Breast epithelium (tissue), 4 donors: ENCODE measurements around the gene ABCC1. TPM values are rescaled to one million over a fixed set of nuclear protein-coding genes. Genes with fewer than 3 reads are reported as not detected.

Experiments used
- DNase-seq, 2 donors: peaks; one replicate each; pipeline ENCODE4 v3.0.0-alpha.2; 2019; ENCODE audit warnings: low spot score in 2 of 2
- H3K27ac ChIP-seq, 2 donors: fragments of 200-600 bp; sonication (generic) in 1 of 2; one replicate each; pipeline ENCODE4 v1.5.1; 2016 to 2019; ENCODE audit warnings: mild to moderate bottlenecking in 1 of 2
- H3K27me3 ChIP-seq, 2 donors: fragments of 200-600 bp; sonication (generic) in 1 of 2; one replicate each; pipeline versions ENCODE4 v1.5.1 to v1.6.0; 2017 to 2019; ENCODE audit warnings: control low read depth in 1 of 2, mild to moderate bottlenecking in 1 of 2
- H3K36me3 ChIP-seq: fragments of 200-600 bp; one replicate; pipeline ENCODE4 v1.5.1; 2019
- H3K4me1 ChIP-seq, 2 donors: fragments of 200-600 bp; sonication (generic); one replicate each; pipeline ENCODE4 v1.5.1; 2016 to 2019; ENCODE audit warnings: control low read depth in 1 of 2
- H3K4me3 ChIP-seq, 3 donors: fragments of 200-600 bp; sonication (generic); 1 replicate in 2 of 3; 2 replicates in 1 of 3; pipeline ENCODE4 v1.5.1; 2016 to 2019; ENCODE audit warnings: mild to moderate bottlenecking in 3 of 3, moderate library complexity in 2 of 3
- H3K9me3 ChIP-seq, 2 donors: fragments of 200-600 bp; sonication (generic) in 1 of 2; one replicate each; pipeline ENCODE4 v1.5.1; 2016 to 2019; ENCODE audit warnings: control low read depth in 1 of 2
- POLR2A ChIP-seq: fragments of 450-650 bp; IDR thresholded peaks from one replicate; pipeline ENCODE4 v1.6.1; 2016; ENCODE audit warnings: antibody characterized with exemption, mild to moderate bottlenecking, moderate library complexity
- POLR2AphosphoS5 ChIP-seq, 3 donors: sonication (generic); formaldehyde crosslinking; IDR thresholded peaks; one replicate each; pipeline ENCODE4 v1.6.1; 2017; ENCODE audit warnings: antibody characterized with exemption in 3 of 3
- intact Hi-C: fragments of 100-400 bp; cut with DNase I; formaldehyde crosslinking; loops from one replicate; pipeline ENCODE4 v1.15.1; 2023; ENCODE audit warnings: low total_unique reads
- total RNA-seq, 3 donors: library from RNA; depleted of rRNA; stranded (reverse); fragments of >200 nt; gene quantifications; one replicate each; pipeline ENCODE4 v1.1.0, GENCODE V29; 2016
- TF ChIP-seq, protein P1 (sequence below), 3 donors: fragments of 450-650 bp; IDR thresholded peaks; one replicate each; pipeline ENCODE4 v1.5.1; 2016 to 2017; ENCODE audit warnings: antibody characterized with exemption in 3 of 3, mild to moderate bottlenecking in 3 of 3, moderate library complexity in 3 of 3

The ABCC1 gene
- total RNA-seq, 3 donors from 2014 or later, result 14.6 to 26.9 (median 21.3) TPM

DNA sequence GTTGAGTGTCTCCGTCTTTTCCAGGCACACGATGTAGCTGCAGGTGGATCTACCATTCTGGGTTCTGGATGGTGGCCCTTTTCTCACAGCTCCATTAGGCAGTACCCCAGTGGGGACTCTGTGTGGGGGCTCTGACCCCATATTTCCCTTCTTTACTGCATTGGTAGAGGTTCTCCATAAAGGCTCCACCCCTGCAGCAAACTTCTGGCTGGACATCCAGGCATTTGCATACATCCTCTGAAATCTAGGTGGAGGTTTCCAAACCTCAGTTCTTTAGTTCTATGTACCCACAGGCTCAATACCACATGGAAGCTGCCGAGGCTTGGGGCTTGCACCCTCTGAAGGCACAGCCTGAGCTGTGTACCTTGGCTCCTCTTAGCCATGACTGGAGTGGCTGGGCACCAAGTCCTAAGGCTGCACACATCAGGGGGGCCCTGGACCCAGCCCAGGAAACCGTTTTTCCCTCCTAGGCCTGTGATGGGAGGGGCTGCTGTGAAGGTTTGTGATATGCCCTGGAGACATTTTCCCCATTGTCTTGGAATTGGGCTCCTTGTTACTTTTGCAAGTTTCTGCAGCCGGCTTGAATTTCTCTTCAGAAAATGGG lies 14.0 kb downstream of the ABCC1 start:
- TF ChIP-seq POLR2A (no peak), POLR2AphosphoS5 (IDR thresholded peaks at IDR 0.05) (no peak)
- TF ChIP-seq, protein P1, sequence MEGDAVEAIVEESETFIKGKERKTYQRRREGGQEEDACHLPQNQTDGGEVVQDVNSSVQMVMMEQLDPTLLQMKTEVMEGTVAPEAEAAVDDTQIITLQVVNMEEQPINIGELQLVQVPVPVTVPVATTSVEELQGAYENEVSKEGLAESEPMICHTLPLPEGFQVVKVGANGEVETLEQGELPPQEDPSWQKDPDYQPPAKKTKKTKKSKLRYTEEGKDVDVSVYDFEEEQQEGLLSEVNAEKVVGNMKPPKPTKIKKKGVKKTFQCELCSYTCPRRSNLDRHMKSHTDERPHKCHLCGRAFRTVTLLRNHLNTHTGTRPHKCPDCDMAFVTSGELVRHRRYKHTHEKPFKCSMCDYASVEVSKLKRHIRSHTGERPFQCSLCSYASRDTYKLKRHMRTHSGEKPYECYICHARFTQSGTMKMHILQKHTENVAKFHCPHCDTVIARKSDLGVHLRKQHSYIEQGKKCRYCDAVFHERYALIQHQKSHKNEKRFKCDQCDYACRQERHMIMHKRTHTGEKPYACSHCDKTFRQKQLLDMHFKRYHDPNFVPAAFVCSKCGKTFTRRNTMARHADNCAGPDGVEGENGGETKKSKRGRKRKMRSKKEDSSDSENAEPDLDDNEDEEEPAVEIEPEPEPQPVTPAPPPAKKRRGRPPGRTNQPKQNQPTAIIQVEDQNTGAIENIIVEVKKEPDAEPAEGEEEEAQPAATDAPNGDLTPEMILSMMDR (IDR thresholded peaks at IDR 0.05), result no peak
- Histone ChIP-seq H3K4me3 (no peak overlapping the region), H3K27me3 (no peaks in the 10 kb centered on the region), H3K9me3 (no peaks in the 10 kb centered on the region), H3K4me1 (no peaks in the 10 kb centered on the region), H3K36me3 (no peaks in the 10 kb centered on the region), H3K27ac (no peak overlapping the region)
- DNase-seq, result no peak
- intact Hi-C loops, result no loop called here

DNA sequence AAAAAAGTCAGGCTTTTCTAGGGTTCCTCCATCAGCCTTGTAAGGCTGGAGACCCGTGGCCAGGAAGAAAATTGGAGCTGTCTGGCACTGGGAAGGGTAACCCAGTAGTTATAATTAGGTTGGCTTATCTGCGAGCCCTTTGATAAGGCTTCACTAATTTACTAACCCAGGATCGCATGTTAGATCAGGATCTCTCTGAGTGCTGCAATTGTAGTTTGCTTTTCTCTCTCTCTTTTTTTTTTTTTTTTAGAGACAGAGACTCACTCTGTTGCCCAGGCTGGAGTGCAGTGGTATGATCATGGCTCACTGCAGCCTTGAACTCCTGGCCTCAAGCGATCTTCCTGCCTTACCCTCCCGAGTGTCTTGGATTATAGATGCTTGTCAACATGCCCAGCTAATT lies 17.0 kb downstream of the ABCC1 start:
- Histone ChIP-seq H3K27me3 (no peaks in the 10 kb centered on the region), H3K4me1 (no peaks in the 10 kb centered on the region), H3K9me3 (peaks cover 0 to 8% of the 10 kb centered on the region in 2 donors), H3K36me3 (no peaks in the 10 kb centered on the region), H3K27ac (no peak overlapping the region), H3K4me3 (no peak overlapping the region)
- TF ChIP-seq POLR2AphosphoS5 (IDR thresholded peaks at IDR 0.05) (no peak), POLR2A (no peak)
- TF ChIP-seq, protein P1 (IDR thresholded peaks at IDR 0.05), result no peak
- intact Hi-C loops, result no loop called here
- no peak for DNase-seq

DNA sequence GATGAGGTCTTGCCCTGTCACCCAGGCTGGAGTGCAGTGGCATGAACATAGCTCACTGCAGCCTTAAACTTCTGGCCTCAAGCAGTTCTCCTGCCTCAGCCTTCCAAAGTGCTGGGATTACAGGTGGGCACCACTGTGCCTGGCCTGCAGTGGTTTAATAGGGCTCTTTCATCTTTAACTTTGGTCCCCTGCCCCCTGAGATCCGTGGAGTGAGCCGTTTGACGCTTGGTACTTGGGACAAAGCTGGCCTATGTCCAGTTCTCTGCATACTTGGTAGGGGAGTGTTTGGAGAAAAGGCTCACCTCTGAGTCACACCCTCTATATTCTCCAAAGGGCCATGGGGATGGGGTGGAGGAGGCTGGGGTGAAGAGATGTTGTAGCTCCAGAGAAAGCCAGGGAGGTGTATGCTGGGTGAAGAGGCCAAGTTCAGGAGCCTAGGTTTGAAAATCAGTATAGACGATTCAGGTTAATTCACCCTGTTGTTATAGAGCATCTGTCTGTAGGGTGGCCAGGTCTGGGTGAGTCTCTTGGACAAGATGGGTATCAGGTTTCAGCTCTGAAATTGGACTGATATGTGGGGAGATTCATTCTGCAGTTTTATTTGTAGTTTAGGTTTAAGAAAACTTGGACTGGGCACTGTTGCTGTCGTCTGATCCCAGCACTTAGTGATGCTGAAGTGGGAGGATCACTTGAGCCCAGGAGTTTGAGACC lies 17.6 kb downstream of the ABCC1 start:
- Histone ChIP-seq H3K9me3 (peaks cover 1 to 8% of the 10 kb centered on the region in 2 donors), H3K27me3 (no peaks in the 10 kb centered on the region), H3K36me3 (no peaks in the 10 kb centered on the region), H3K4me1 (no peaks in the 10 kb centered on the region), H3K27ac (no peak overlapping the region), H3K4me3 (no peak overlapping the region)
- TF ChIP-seq POLR2A, result no peak
- no peak for TF ChIP-seq POLR2AphosphoS5 (IDR thresholded peaks at IDR 0.05)
- TF ChIP-seq, protein P1 (IDR thresholded peaks at IDR 0.05), result no peak
- intact Hi-C loops, result no loop called here
- DNase-seq, result no peak

DNA sequence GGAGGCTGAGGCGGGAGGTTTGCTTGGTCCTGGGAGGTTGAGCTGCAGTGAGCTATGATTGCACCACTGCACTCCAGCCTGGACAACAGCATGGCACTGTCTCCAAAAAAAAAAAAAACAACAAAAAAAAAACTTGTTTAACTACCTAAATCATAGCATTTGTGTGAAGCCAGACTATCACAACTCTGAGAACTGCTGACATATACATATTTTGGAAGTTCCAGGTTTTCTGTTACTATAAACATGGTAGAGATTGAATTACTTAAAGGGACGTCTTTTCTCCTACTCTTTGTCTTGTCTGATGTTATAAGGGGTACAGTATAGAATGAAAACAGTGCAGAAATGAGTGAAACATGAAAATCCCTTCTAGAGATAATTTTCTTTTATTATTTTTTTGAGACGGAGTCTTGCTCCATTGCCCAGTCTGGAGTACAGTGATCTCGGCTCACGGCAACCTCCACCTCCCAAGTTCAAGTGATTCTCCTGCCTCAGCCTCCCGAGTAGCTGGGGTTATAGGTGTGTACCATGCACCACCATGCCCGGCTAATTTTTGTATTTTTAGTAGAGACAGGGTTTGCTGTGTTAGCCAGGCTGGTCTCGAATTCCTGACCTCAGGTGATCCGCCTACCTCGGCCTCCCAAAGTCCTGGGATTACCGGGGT lies 18.4 kb downstream of the ABCC1 start:
- Histone ChIP-seq H3K4me3 (no peak overlapping the region), H3K36me3 (no peaks in the 10 kb centered on the region), H3K9me3 (peaks cover 7 to 14% of the 10 kb centered on the region in 2 donors), H3K27me3 (no peaks in the 10 kb centered on the region), H3K27ac (no peak overlapping the region), H3K4me1 (no peaks in the 10 kb centered on the region)
- intact Hi-C loops, result no loop called here
- TF ChIP-seq POLR2A (no peak), POLR2AphosphoS5 (IDR thresholded peaks at IDR 0.05) (no peak)
- TF ChIP-seq, protein P1 (IDR thresholded peaks at IDR 0.05), result no peak
- DNase-seq, result no peak

DNA sequence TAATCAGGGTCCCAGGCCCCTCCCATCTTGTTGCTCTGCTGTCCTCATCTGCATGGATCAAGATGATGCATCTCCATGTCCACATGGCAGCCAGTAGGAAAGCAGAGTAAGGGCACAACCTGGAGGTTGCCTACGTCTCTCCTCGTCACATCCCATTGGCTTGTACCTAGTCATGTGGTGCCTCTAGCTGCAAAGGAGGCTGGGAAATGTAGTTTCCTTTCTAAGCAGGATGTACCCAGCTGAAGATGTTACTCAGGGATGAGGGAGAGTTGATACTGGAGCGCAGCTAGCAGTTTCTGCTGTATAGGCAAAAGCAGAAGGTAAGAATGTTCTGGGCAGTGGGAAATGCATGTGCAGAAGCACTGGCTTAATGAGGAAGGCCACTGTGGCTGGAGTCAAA lies 20.8 kb downstream of the ABCC1 start:
- Histone ChIP-seq H3K4me1 (no peaks in the 10 kb centered on the region), H3K9me3 (peaks cover 7 to 14% of the 10 kb centered on the region in 2 donors), H3K27me3 (no peaks in the 10 kb centered on the region), H3K27ac (no peak overlapping the region), H3K4me3 (no peak overlapping the region), H3K36me3 (no peaks in the 10 kb centered on the region)
- intact Hi-C loops, result no loop called here
- TF ChIP-seq POLR2AphosphoS5 (IDR thresholded peaks at IDR 0.05) (no peak), POLR2A (no peak)
- TF ChIP-seq, protein P1 (IDR thresholded peaks at IDR 0.05), result no peak
- DNase-seq, result no peak
